Measurements from ENCODE around the gene PARD3. TPM values are rescaled to one million over a fixed set of nuclear protein-coding genes. Genes with fewer than 3 reads are reported as not detected.
"Not testable (repeated sequence)": the region's sequence is repeated elsewhere in the genome, so short reads cannot be mapped to it uniquely, and the experiment has no call there.

PARD3 gene
- polyA plus RNA-seq, 4 donors, result 64.9 to 85.2 (median 73.4) TPM

GRCh38 chr10:34374356-34375045 lies 440.6 kb downstream of the PARD3 start:
- no peak for DNase-seq (ENCODE audit: low read depth in 4 of 4, low spot score in 2 of 4)

GRCh38 chr10:34373211-34373610 lies 441.9 kb downstream of the PARD3 start:
- DNase-seq (ENCODE audit: low read depth in 4 of 4, low spot score in 2 of 4), result no peak

GRCh38 chr10:34372509-34372908 lies 442.6 kb downstream of the PARD3 start:
- DNase-seq (ENCODE audit: low read depth in 4 of 4, low spot score in 2 of 4), result no peak

GRCh38 chr10:34370126-34370525 lies 445.0 kb downstream of the PARD3 start:
- DNase-seq (ENCODE audit: low read depth in 4 of 4, low spot score in 2 of 4), result no peak

- no peak for DNase-seq (ENCODE audit: low read depth in 4 of 4, low spot score in 2 of 4)
Observed at GRCh38 chr10:34369120-34369519, 446.0 kb downstream of the PARD3 start.

- no peak for DNase-seq (ENCODE audit: low read depth in 4 of 4, low spot score in 2 of 4)
Observed at GRCh38 chr10:34364253-34365037, 450.7 kb downstream of the PARD3 start.

GRCh38 chr10:34360984-34361383 lies 454.1 kb downstream of the PARD3 start:
- DNase-seq (ENCODE audit: low read depth in 4 of 4, low spot score in 2 of 4), result no peak

- no peak for DNase-seq (ENCODE audit: low read depth in 4 of 4, low spot score in 2 of 4)
Observed at GRCh38 chr10:34359435-34359813, 455.7 kb downstream of the PARD3 start.

- no peak for DNase-seq (ENCODE audit: low read depth in 4 of 4, low spot score in 2 of 4)
Observed at GRCh38 chr10:34358729-34359434, 456.2 kb downstream of the PARD3 start.

- DNase-seq (ENCODE audit: low read depth in 4 of 4, low spot score in 2 of 4), result no peak
Observed at GRCh38 chr10:34356463-34356862, 458.6 kb downstream of the PARD3 start.

- DNase-seq (ENCODE audit: low read depth in 4 of 4, low spot score in 2 of 4), result not testable (repeated sequence)
Observed at GRCh38 chr10:34353530-34353929, 461.6 kb downstream of the PARD3 start.

- DNase-seq (ENCODE audit: low read depth in 4 of 4, low spot score in 2 of 4), result not testable (repeated sequence)
Observed at GRCh38 chr10:34352599-34353204, 462.4 kb downstream of the PARD3 start.

GRCh38 chr10:34351161-34351560 lies 463.9 kb downstream of the PARD3 start:
- DNase-seq (ENCODE audit: low read depth in 4 of 4, low spot score in 2 of 4), result no peak

GRCh38 chr10:34348917-34349485 lies 466.1 kb downstream of the PARD3 start:
- DNase-seq (ENCODE audit: low read depth in 4 of 4, low spot score in 2 of 4), result no peak

- no peak for DNase-seq (ENCODE audit: low read depth in 4 of 4, low spot score in 2 of 4)
Observed at GRCh38 chr10:34348021-34348420, 467.1 kb downstream of the PARD3 start.

GRCh38 chr10:34347131-34347530 lies 468.0 kb downstream of the PARD3 start:
- DNase-seq (ENCODE audit: low read depth in 4 of 4, low spot score in 2 of 4), result no peak

GRCh38 chr10:34346516-34347100 lies 468.5 kb downstream of the PARD3 start:
- DNase-seq (ENCODE audit: low read depth in 4 of 4, low spot score in 2 of 4), result no peak

- no peak for DNase-seq (ENCODE audit: low read depth in 4 of 4, low spot score in 2 of 4)
Observed at GRCh38 chr10:34345383-34345782, 469.7 kb downstream of the PARD3 start.

GRCh38 chr10:34343764-34344163 lies 471.3 kb downstream of the PARD3 start:
- no peak for DNase-seq (ENCODE audit: low read depth in 4 of 4, low spot score in 2 of 4)

- no peak for DNase-seq (ENCODE audit: low read depth in 4 of 4, low spot score in 2 of 4)
Observed at GRCh38 chr10:34341473-34341872, 473.6 kb downstream of the PARD3 start.
